Putamen (tissue), 1 donor: ENCODE measurements around the gene NANOG.
"Not testable (repeated sequence)": the region's sequence is repeated elsewhere in the genome, so short reads cannot be mapped to it uniquely, and the experiment has no call there.

ENCODE experiments used
- DNase-seq: peaks from one replicate; pipeline ENCODE4 v3.0.0-alpha.2; 2016; ENCODE audit warnings: low spot score

Gene NANOG

DNA sequence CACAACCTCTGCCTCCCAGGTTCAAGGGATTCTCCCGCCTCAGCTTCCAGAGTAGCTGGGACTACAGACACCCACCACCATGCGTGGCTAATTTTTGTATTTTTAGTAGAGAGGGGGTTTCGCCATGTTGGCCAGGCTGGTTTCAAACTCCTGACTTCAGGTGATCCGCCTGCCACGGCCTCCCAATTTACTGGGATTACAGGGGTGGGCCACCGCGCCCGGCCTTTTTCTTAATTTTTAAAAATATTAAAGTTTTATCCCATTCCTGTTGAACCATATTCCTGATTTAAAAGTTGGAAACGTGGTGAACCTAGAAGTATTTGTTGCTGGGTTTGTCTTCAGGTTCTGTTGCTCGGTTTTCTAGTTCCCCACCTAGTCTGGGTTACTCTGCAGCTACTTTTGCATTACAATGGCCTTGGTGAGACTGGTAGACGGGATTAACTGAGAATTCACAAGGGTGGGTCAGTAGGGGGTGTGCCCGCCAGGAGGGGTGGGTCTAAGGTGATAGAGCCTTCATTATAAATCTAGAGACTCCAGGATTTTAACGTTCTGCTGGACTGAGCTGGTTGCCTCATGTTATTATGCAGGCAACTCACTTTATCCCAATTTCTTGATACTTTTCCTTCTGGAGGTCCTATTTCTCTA lies at the start of gene NANOG:
Gene NANOG (plus strand): TSS at position 519 of the 645 bp plus-strand sequence. CDS start 213 bp downstream, outside the sequence.
- not testable (repeated sequence) for DNase-seq

GRCh38 chr12:7747246-7747645 lies 42.0 kb upstream of the NANOG start, which contains the start of gene CLEC4C:
TSS of gene CLEC4C (minus strand) at chr12:7747375. CDS start at chr12:7747348, 27 bp downstream.
- DNase-seq: no peak

GRCh38 chr12:7748852-7749251 lies 40.4 kb upstream of the NANOG start:
- no peak for DNase-seq

DNA sequence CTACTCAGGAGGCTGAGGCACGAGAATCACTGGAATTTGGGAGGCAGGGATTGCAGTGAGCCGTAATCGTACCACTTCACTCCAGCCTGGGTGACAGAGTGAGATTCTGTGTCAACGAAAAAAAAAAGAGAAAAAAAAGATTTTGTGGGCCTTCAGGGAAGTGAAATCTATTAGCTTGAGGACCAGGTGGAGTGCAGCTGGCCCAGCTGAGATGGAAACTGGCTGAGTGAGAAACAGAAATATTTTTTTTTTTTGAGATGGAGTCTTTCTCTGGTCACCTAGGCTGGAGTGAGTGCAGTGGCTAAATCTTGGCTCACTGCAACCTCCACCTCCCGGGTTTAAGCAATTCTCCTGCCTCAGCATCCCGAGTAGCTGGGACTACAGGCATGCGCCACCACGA lies 39.8 kb upstream of the NANOG start:
- DNase-seq: no peak

- DNase-seq: no peak
These were observed 38.9 kb upstream of the NANOG start for GRCh38 chr12:7750350-7750749.

- DNase-seq: no peak
These were observed 37.8 kb upstream of the NANOG start for GRCh38 chr12:7751394-7751793.

- not testable (repeated sequence) for DNase-seq
These were observed 37.0 kb upstream of the NANOG start for GRCh38 chr12:7751941-7752922.

GRCh38 chr12:7755668-7756067 lies 33.5 kb upstream of the NANOG start:
- DNase-seq: not testable (repeated sequence)

DNA sequence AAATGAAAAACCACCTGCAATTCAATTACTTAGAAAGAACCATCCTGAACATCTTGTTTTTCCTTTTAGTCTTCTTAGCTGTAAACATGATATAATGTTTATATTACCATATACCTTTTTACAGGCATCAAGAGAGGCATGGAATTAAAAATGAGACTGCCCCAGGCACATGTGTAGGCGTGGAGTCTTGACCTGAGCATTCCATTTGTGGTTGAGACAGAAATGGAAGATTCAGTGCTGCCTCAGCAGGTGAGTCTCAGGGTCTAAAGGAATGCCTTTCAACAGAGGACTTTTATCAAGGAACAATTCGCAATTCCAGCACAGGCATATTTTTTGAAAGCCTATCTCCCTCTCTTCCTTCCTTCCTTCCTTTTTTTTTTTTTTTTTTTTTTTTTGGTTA lies 32.2 kb upstream of the NANOG start:
- DNase-seq: no peak

GRCh38 chr12:7758766-7759140 lies 30.4 kb upstream of the NANOG start:
- no peak for DNase-seq

GRCh38 chr12:7769999-7770398 lies 19.2 kb upstream of the NANOG start:
- DNase-seq: no peak

GRCh38 chr12:7781274-7781673 lies 7.9 kb upstream of the NANOG start:
- DNase-seq: no peak

GRCh38 chr12:7782055-7782454 lies 7.1 kb upstream of the NANOG start:
- DNase-seq: no peak

DNA sequence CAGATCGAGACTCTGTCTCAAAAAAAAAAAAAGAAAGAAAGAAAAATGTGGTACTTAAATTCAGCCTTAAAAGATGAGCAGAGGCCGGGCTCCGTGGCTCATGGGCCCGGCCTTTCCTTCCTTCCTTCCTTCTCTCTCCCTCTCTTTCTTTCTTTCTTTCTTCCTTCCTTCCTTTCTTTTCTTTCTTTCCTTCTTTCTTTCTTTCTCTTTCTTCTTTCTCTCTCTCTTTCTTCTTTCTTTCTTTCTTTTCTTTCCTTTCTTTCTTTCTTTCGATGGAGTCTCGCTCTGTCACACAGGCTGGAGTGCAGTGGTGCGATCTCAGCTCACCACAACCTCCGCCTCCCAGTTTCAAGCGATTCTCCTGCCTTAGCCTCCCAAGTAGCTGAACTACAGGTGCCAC lies 5.8 kb upstream of the NANOG start:
- not testable (repeated sequence) for DNase-seq

DNA sequence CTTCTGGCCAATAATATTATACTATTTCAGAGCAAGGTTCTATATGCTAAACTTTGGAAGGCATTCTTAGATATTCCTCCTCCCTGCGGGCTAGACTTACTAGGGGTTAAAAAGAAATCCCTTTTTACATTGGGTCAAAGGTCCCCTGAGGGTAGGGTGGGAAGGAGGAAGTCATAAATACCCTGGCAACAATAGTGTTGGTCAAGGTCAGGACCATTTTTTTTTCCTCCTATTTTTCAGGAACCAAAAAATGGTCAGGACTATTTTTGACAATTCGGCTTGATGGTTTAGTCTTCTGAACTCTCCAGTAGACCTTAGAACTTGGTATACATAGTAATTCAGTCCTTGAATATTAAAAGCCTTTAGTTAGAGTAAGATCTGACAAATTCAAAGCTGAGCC lies 4.5 kb upstream of the NANOG start:
- no peak for DNase-seq

DNA sequence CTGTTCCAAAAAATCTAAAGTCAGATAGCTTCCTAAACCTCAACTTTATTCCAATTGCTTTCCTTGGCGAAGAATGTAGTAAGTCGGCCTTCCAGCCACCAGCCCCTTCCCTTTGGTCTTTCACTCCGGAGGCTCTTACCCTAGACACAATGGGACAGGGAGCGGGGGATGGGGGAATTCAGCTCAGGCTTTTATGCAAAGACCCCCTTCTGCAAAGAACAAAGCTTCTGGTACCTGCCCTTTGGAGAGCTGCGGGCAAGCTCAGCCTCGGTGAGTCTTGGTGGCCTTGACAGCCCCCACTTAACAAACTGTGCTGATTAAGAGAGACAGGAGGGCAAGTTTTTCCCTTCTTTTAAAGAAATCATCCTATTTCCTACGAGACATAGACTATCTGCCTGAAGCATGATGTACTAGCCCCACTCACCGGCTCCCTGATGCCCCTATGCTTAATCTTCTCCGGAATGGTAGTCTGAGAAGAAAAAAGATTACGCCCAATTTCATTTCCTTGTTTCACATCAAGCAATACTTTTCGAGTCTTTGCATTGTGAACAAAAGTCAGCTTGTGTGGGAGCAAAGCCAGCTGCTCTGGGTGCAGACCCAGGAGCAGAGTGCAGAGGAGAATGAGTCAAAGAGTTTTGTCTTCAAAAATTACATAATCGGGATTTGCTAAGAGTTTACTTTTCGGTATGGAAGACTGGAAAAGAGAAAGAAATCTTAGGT lies 1.5 kb upstream of the NANOG start:
- DNase-seq: peak; percentile 6

DNA sequence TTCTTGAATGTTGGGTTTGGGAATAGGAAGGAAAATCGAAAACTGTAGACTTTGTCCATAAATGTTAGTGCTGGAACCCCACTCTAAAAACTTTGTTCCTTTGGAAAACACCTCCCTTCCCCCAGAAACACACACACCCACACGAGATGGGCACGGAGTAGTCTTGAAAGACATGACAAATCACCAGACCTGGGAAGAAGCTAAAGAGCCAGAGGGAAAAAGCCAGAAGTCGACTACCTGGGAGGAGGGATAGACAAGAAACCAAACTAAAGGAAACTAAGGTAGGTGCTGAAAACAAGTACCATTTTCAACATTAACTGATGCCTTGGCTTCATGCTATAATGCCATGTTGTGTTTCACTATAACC lies 925 bp upstream of the NANOG start:
- DNase-seq: no peak

GRCh38 chr12:7793211-7793610 lies 4.0 kb downstream of the NANOG start:
- DNase-seq: no peak

DNA sequence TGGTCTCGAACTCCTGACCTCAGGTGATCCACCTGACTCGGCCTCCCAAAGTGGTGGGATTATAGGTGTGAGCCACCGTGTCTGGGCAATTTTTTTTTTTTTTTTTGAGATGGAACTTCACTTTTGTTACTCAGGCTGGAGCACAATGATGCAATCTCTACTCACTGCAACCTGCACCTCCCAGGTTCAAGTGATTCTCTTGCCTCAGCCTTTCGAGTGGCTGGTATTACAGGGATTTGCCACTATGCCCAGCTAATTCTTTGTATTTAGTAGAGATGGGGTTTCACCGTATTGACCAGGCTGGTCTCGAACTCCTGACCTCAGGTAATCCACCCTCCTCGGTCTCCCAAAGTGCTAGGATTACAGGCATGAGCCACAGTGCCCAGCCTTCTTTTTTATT lies 8.1 kb downstream of the NANOG start:
- DNase-seq: not testable (repeated sequence)

DNA sequence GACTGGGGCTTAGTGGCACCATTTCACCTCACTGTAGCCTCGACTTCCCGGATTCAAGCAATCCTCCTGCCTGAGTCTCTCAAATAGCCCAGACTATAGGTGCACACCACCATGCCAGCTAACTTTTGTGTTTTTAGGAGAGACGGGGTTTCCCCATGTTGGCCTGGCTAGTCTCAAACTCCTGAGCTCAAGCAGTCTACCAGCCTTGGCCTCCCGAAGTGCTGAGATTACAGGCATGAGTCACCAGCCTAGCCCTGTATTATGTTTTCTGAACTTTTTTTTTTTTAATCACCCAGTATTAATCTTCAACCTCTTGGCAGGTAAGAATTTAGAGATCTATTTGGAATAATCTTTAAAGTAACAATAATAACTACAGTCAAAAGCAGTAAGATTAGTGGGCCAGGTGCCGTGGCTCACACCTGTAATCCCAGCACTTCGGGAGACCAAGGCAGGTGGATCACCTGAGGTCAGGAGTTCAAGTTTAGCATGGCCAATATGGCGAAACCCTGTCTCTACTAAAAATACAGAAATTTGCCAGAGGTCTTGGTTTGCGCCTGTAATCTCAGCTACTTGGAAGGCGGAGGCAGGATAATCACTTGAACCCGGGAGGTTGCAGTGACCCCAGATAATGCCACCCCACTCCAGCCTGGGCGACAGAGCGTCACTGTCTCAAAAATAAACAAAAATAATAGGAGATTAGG lies 8.6 kb downstream of the NANOG start:
- no peak for DNase-seq

GRCh38 chr12:7798750-7799308 lies 9.6 kb downstream of the NANOG start:
- not testable (repeated sequence) for DNase-seq

DNA sequence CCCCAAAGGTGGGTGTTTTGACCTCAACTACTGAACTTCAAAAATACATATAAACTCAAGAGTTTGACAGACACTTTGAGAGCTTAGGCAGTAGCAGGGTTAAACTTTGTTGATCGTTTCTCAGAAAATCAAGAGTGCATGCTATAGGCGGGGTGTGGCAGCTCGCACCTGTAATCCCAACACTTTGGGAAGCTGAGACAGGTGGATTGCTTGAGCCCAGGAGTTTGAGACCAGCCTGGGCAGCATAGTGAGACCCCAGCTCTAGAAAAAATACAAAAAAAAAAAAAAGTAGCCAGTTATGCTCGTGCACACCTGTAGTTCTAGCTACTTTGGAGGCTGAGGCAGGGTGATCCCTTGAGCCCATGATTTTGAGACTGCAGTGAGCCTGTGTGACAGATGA lies 12.3 kb downstream of the NANOG start:
- no peak for DNase-seq
